Neural crest cell (in vitro differentiated cells): ENCODE data around the gene ALDH1B1. TPM values are rescaled to one million over a fixed set of nuclear protein-coding genes. Genes with fewer than 3 reads are reported as not detected.
A peak's percentile ranks its signal among the peaks of the same experiment; 100 is the strongest.
"Not testable (repeated sequence)": the region's sequence is repeated elsewhere in the genome, so short reads cannot be mapped to it uniquely, and the experiment has no call there.

Experiments used
- DNase-seq: peaks from one replicate; pipeline ENCODE4 v3.0.0; 2021; ENCODE audit warnings: low read depth, mixed read lengths, low spot score
- H3K27ac Mint-ChIP-seq: one replicate; pipeline ENCODE4 v1.8.0; 2021; ENCODE audit warnings: mild to moderate bottlenecking, mixed read lengths; ENCODE audit not compliant: unreplicated experiment
- H3K27me3 Mint-ChIP-seq: 2 replicates; pipeline ENCODE4 v1.8.0; 2021; ENCODE audit warnings: low read depth, mild to moderate bottlenecking, mixed read lengths
- H3K36me3 Mint-ChIP-seq: 2 replicates; pipeline ENCODE4 v1.8.0; 2021; ENCODE audit warnings: low read depth, mild to moderate bottlenecking, mixed read lengths
- H3K4me1 Mint-ChIP-seq: 2 replicates; pipeline ENCODE4 v1.8.0; 2021; ENCODE audit warnings: mixed read lengths
- H3K4me3 Mint-ChIP-seq: one replicate; pipeline ENCODE4 v1.8.0; 2021; ENCODE audit warnings: mild to moderate bottlenecking, mixed read lengths
- H3K9me3 Mint-ChIP-seq: 2 replicates; pipeline ENCODE4 v1.8.0; 2021; ENCODE audit warnings: mixed read lengths
- CTCF ChIP-seq: fragments of 200-600 bp; sonication (generic); conservative IDR thresholded peaks from 2 replicates; pipeline ENCODE4 v1.5.0; 2021; ENCODE audit warnings: antibody characterized with exemption, mild to moderate bottlenecking
- total RNA-seq: library from RNA; stranded (reverse); gene quantifications from 2 replicates; pipeline ENCODE4 v1.2.1, GENCODE V29; 2021

ALDH1B1 gene
- total RNA-seq, 1 donor from 2014 or later: 32.9 TPM

GRCh38 chr9:38395653-38396370 is 3.3 kb downstream of the ALDH1B1 start:
- Mint-ChIP-seq H3K27ac (no peak overlapping the region), H3K4me1 (peaks cover 35% of the 10 kb centered on the region), H3K27me3 (peaks cover 3% of the 10 kb centered on the region), H3K36me3 (peaks cover 25% of the 10 kb centered on the region), H3K4me3 (no peak overlapping the region), H3K9me3 (no peaks in the 10 kb centered on the region)
- no peak for DNase-seq
- TF ChIP-seq CTCF: no peak

GRCh38 chr9:38396371-38396671 is 3.8 kb downstream of the ALDH1B1 start:
- DNase-seq: no peak
- Mint-ChIP-seq H3K9me3 (no peaks in the 10 kb centered on the region), H3K4me3 (no peak overlapping the region), H3K27ac (peak overlapping the region; percentile 58), H3K4me1 (peaks cover 32% of the 10 kb centered on the region), H3K27me3 (peaks cover 3% of the 10 kb centered on the region), H3K36me3 (peaks cover 25% of the 10 kb centered on the region)
- no peak for TF ChIP-seq CTCF

DNA sequence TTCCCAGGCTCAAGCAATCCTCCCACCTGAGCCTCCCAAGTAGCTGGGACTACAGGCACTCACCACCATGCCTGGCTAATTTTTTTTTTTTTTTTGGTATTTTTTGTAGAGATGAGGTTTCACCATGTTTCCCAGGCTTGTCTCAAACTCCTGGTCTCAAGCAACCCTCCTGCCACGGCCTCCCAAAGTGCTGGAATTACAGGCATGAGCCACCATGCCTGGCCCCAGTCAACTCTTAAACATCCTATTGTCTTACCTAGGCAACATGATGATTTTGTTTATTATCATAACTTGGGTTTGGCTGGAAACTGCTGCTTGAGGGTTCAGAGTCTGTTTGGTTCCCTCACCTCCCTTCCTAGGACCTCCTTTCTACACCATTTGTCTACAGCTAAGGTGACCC is 6.7 kb downstream of the ALDH1B1 start:
- not testable (repeated sequence) for H3K27ac Mint-ChIP-seq, H3K27me3 Mint-ChIP-seq, H3K4me3 Mint-ChIP-seq, DNase-seq, H3K9me3 Mint-ChIP-seq
- Mint-ChIP-seq H3K4me1 (peaks cover 16% of the 10 kb centered on the region), H3K36me3 (peaks cover 25% of the 10 kb centered on the region)

DNA sequence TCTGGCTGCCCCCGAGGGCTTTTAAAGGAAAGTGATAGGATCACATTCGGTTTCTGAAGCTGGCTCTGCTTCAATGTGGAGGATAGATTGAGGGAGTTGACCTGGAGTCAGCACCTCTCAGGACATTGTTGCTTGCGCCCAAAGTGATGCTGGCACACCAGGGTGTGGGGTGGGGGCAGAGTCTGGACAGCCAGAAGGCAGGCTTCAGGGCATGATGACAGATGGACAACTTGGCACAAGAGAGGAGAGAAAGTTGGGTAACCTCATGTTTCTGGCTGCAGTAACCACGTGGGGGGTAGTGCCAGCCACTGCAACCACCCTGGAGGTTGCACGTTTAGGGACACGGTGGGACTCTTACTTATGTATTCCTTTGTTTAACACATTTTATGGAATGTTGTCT is 9.5 kb downstream of the ALDH1B1 start:
- DNase-seq: no peak
- Mint-ChIP-seq H3K36me3 (peaks cover 14% of the 10 kb centered on the region), H3K4me3 (no peak overlapping the region), H3K27ac (no peak overlapping the region), H3K4me1 (peaks cover 12% of the 10 kb centered on the region), H3K9me3 (no peaks in the 10 kb centered on the region), H3K27me3 (no peaks in the 10 kb centered on the region)
- no peak for TF ChIP-seq CTCF

DNA sequence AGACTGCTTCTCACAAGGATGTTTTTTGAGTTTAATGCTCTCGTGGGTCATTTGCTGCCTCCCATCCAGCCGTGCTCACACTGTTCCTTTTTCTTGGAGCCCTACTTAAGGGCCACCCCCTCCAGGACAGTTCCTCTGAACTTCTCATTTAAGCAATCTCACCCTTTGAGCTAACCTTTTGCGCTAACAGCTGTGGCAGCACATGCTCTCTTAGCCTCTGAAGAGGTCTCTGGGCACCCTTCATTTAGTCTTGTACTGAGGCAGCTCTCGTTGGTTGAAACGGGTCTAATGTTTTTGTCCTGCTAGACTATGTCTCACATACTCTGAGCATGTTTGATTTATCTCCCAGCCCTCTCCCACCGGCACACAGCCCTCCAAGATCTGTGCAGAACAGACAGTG is 11.8 kb downstream of the ALDH1B1 start:
- H3K4me3 Mint-ChIP-seq: no peak overlapping the region
- no peaks in the 10 kb centered on the region for H3K27me3 Mint-ChIP-seq
- DNase-seq: no peak
- TF ChIP-seq CTCF: no peak
- H3K36me3 Mint-ChIP-seq: peaks cover 2% of the 10 kb centered on the region
- peaks cover 12% of the 10 kb centered on the region for H3K4me1 Mint-ChIP-seq
- no peak overlapping the region for H3K27ac Mint-ChIP-seq
- H3K9me3 Mint-ChIP-seq: no peaks in the 10 kb centered on the region

DNA sequence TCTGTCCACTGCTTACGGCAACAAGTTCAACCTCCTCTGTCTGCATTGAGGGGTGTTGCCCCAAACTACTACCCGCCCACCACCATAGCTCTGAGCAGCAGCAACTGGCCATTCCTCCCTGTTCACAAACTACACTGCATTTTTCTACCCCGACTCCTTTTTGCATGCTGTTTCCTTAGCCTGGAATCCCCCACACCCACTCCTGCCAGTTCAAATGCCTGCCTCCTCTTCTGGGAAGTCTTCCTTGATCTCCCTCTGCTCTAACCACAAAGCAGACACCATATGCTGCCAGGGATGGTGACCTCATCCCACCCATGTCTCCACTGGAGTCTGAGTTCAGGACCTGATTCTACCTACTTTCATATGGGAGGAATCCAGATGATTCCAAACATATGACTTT is 13.3 kb downstream of the ALDH1B1 start:
- Mint-ChIP-seq H3K4me3 (no peak overlapping the region), H3K27me3 (no peaks in the 10 kb centered on the region), H3K27ac (no peak overlapping the region), H3K4me1 (peaks cover 7% of the 10 kb centered on the region), H3K9me3 (no peaks in the 10 kb centered on the region), H3K36me3 (no peaks in the 10 kb centered on the region)
- DNase-seq: no peak
- TF ChIP-seq CTCF: no peak
